GM18951 (cell line): ENCODE results near the gene KCNN3.

ENCODE experiments used
- POLR2A ChIP-seq: IDR thresholded peaks from 4 replicates; pipeline ENCODE4 v1.6.1; 2011; ENCODE audit warnings: mild to moderate bottlenecking; ENCODE audit not compliant: insufficient read length, insufficient read depth; ENCODE audit errors: extremely low read depth
- in situ Hi-C: fragments of 300-500 bp; cut with MboI; formaldehyde crosslinking; loops from one replicate; pipeline ENCODE4 v1.12.0; 2022; ENCODE audit warnings: low sequenced_read_pairs, mixed read lengths, inconsistent platforms; ENCODE audit not compliant: unreplicated experiment

Gene KCNN3

DNA sequence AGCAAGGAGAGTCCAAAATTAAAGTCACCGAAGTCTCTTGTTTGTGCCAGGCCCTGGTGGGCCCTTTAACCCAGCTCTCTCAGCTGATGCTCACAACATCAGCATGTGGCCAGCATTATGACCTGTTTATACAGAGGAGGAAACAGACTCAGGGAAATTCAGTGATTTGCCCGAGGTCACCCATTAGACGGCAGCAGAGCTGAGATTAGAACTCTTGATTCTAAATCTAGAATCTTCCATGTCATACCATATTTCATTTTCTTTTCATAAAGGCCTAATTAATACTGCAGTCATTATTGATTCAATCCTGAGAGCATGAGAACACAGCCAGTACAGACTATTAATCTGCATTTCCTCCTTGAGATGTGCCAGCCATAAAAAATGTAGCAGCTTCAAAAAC, 63.7 kb downstream of the KCNN3 start:
- in situ Hi-C loops = no loop called here
- no peak for TF ChIP-seq POLR2A

- in situ Hi-C loops = no loop called here
- TF ChIP-seq POLR2A = no peak
Observed at GRCh38 chr1:154802982-154803920, 66.8 kb downstream of the KCNN3 start.

GRCh38 chr1:154802336-154802969, 67.6 kb downstream of the KCNN3 start:
- TF ChIP-seq POLR2A = no peak
- in situ Hi-C loops = no loop called here

GRCh38 chr1:154801234-154802011, 68.7 kb downstream of the KCNN3 start:
- in situ Hi-C loops = no loop called here
- no peak for TF ChIP-seq POLR2A

DNA sequence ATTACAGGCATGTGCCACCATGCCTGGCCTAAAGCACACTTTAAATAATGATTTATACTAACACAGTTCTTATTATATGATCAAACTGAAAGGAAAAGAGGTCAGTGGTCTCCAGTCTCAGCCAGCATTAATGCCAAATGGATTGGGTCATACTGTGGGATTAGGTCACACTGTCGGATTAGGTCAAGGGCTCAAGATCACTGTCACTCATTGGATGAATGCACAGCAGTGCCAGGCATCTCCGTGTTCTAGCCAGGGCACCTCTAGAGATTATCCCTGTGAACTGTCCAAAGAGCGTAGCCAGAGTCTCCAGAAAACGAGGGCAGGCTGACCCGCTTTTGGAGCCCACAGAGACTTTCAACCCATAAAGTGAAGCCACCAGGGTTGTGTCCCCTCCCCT, 70.9 kb downstream of the KCNN3 start:
- no peak for TF ChIP-seq POLR2A
- in situ Hi-C loops = no loop called here

DNA sequence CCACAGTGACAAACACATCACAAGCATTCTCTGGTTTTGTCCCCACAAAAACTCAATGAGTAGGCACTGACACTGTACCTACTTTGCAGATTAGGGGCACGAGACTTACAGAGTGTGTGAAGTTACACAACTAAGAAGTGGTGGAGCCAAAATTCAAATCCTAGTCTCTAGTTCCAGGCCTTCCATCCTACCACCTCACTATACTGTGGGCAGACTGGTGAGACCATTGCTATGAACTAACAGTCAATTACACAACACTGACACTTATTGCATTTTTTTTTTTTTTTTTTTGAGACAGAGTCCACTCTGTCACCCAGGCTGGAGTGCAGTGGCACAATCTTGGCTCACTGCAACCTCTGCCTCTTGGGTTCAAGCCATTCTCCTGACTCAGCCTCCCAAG, 71.4 kb downstream of the KCNN3 start:
- no peak for TF ChIP-seq POLR2A
- in situ Hi-C loops = no loop called here

DNA sequence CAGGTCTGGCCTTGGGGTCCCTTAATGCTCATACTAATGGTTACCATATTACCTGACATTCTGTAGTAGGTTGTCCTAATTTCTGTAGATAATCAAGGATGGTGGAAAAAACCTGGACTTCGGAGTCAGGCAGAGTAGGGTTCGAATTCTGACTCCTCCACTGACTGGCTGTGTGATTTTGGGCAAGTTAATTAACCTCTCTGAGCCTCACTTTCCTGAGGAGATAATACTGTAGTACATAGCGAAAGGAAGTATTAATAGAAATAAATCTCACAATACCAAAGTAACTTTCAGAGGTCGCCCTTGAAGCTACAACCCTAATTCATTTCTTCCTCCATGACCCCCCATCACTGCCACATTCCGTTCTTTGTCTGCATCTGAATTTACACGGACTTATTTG, 72.9 kb downstream of the KCNN3 start:
- in situ Hi-C loops = no loop called here
- TF ChIP-seq POLR2A = no peak

DNA sequence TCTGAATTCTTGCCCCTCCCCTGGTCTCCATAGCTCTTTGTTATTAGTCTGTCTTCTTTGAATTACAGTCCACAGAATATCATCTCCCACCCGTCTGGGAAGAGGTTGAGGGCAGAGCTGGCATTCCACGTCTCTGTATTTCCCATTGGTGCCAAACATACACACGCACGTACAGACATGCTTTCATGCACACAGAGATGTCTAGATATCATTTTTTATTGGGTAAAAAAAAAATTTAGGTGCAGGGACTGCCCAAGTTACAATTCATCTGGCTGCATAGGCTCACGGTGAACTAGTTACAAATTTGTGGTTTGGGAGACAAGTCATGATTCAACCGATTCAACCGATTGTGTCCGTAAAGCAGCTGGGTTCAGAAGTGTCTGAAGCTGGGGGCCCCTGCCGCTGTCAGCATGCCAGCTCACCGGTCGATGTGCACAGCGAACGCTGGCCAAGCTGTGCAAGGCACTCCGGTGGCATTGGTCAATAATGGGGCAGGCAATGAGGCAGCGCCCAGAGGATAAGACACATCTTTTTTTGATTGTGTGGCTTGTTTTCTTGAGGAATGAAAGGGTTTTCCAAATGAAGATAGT, 73.7 kb downstream of the KCNN3 start:
- in situ Hi-C loops = no loop called here
- TF ChIP-seq POLR2A = no peak

DNA sequence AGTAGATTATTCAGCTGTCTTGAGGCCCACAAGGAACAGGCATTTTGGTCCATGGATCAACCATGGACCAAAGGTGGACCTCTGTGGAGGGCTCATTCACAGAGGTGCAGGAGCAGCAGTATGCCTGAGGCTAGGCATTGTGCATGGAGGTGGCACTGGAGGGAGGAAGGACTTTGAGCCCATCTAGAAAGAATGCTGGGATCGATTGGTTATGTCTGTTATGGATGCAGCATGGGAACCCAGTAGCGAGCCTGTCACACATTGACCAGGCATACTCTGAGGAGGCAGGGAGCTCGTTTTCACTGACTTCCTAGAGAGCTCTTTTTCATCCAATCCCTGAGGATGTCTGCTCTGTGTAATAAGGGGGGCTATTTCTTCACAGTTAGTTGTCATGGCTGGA, 75.5 kb downstream of the KCNN3 start:
- TF ChIP-seq POLR2A = no peak
- in situ Hi-C loops = no loop called here

DNA sequence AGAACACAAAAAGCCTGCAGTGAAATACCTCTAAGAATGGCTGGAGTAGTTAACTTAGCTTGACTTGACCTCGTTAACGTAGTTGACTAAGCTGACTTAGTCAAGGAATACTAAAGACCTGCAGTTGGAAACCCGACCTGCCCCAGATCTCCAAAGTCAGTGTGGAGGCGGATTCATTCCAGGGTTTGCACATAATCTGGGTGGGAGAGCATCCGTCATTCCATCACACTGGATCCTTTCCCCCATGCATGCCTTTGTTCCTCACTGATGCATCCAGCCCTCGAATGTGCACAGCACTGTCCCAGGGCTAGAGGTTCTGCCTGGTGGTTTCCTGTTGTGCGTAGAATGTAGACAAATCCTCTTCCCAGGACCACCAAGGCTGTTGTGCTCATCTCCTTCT, 76.4 kb downstream of the KCNN3 start:
- TF ChIP-seq POLR2A = no peak
- in situ Hi-C loops = no loop called here

- TF ChIP-seq POLR2A = no peak
- in situ Hi-C loops = no loop called here
Observed at GRCh38 chr1:154792899-154793298, 77.2 kb downstream of the KCNN3 start.

GRCh38 chr1:154791292-154792166, 78.6 kb downstream of the KCNN3 start:
- no peak for TF ChIP-seq POLR2A
- in situ Hi-C loops = no loop called here

DNA sequence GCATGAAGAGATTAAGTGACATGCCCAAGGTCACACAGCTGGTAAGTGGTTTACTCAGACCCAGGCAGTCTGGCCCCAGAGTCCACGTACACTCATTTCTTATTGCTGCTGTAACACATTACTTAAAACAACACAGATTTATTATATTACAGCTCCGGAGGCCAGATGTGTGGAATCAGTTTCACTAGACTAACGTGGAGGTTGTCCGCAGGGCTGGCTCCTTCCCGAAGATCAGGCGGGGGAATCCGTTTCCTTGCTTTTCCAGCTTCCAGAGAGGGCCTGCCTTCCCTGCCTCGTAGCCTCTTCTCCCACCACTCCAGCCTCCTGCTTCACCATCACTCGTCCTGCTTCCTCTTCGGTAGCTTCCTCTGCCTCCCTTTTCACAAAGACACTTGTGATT, 81.2 kb downstream of the KCNN3 start:
- in situ Hi-C loops = no loop called here
- no peak for TF ChIP-seq POLR2A
